ENCODE results near the gene HUNK. TPM values are rescaled to one million over a fixed set of nuclear protein-coding genes. Genes with fewer than 3 reads are reported as not detected.

The HUNK gene
- total RNA-seq, 1 experiment from 2014 or later: not detected

DNA sequence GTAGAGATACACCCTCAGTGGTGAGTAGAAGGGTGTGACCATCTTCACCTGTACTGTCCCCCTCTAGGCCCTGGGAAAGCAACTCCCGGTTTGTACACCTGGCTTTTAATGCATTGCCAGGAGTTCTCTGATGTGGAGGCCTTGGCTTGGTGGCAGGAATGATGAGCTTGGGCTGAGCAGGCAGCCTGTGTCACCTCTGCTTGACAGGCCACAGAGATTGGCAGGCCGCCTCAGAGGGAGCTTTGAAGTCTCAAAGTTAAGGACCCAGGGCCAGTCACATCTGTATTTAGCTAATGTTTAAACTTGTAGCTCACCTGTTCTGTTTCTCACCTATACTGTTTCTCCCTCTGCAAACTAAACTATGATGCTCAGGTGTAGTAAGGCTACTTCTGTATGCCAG lies 28.5 kb downstream of the HUNK start:
- ChIA-PET CTCF (interaction anchor here (1.0 to 2.0 kb wide), 3 partner anchors 12 to 35 kb away, joined by 3 to 10 read pairs (median 4); no protein-coding TSS in a partner anchor), POLR2A (no interaction called here)
- H3K27me3 Mint-ChIP-seq (ENCODE audit: insufficient read depth, unreplicated experiment): peaks cover 14% of the 10 kb centered on the region
- peaks cover 3% of the 10 kb centered on the region for H3K36me3 Mint-ChIP-seq (ENCODE audit: insufficient read depth, unreplicated experiment)
- no peak overlapping the region for H3K4me3 Mint-ChIP-seq (ENCODE audit: unreplicated experiment)
- no peaks in the 10 kb centered on the region for H3K4me1 Mint-ChIP-seq (ENCODE audit: insufficient read depth, unreplicated experiment)
- DNase-seq (ENCODE audit: unreplicated experiment): no peak
- TF ChIP-seq, protein P1, sequence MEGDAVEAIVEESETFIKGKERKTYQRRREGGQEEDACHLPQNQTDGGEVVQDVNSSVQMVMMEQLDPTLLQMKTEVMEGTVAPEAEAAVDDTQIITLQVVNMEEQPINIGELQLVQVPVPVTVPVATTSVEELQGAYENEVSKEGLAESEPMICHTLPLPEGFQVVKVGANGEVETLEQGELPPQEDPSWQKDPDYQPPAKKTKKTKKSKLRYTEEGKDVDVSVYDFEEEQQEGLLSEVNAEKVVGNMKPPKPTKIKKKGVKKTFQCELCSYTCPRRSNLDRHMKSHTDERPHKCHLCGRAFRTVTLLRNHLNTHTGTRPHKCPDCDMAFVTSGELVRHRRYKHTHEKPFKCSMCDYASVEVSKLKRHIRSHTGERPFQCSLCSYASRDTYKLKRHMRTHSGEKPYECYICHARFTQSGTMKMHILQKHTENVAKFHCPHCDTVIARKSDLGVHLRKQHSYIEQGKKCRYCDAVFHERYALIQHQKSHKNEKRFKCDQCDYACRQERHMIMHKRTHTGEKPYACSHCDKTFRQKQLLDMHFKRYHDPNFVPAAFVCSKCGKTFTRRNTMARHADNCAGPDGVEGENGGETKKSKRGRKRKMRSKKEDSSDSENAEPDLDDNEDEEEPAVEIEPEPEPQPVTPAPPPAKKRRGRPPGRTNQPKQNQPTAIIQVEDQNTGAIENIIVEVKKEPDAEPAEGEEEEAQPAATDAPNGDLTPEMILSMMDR (IDR thresholded peaks at IDR 0.05; ENCODE audit: unreplicated experiment): no peak
- H3K9me3 Mint-ChIP-seq (ENCODE audit: unreplicated experiment): peaks cover 7% of the 10 kb centered on the region
- intact Hi-C loops (cut with micrococcal nuclease): no loop called here
- BruUV-seq (replicated peaks): no TSS peak
- no peak overlapping the region for H3K27ac Mint-ChIP-seq (ENCODE audit: low read depth, unreplicated experiment)

DNA sequence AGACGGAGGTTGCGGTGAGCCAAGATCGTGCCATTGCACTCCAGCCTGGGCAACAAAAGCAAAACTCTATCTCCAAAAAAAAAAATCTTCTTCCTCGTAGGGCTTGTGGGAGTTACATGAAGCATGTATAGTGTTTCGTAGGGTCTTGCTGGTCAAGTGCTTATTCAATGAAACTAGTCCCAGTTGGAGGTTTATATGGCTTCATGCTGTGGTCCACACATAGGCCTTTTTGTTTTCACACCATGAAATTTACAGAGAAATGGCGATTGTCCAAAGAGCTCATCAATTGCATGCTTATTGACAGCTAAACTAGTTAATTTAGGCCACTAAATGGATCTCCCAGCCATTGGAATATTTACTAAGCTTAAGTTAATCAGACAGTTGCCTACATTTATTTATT lies 29.6 kb downstream of the HUNK start:
- no peak for DNase-seq (ENCODE audit: unreplicated experiment)
- Mint-ChIP-seq H3K27ac (ENCODE audit: low read depth, unreplicated experiment) (no peak overlapping the region), H3K27me3 (ENCODE audit: insufficient read depth, unreplicated experiment) (peaks cover 14% of the 10 kb centered on the region), H3K4me1 (ENCODE audit: insufficient read depth, unreplicated experiment) (no peaks in the 10 kb centered on the region), H3K4me3 (ENCODE audit: unreplicated experiment) (no peak overlapping the region), H3K9me3 (ENCODE audit: unreplicated experiment) (peaks cover 7% of the 10 kb centered on the region), H3K36me3 (ENCODE audit: insufficient read depth, unreplicated experiment) (no peaks in the 10 kb centered on the region)
- POLR2A ChIA-PET: interaction anchor here (0.6 to 0.7 kb wide), 2 partner anchors 330 to 395 kb away, joined by 3 to 4 read pairs; no protein-coding TSS in a partner anchor
- intact Hi-C loops (cut with micrococcal nuclease): no loop called here
- TF ChIP-seq, protein P1 (IDR thresholded peaks at IDR 0.05; ENCODE audit: unreplicated experiment): no peak
- no TSS peak for BruUV-seq (replicated peaks)
- CTCF ChIA-PET: interaction anchor here (0.7 to 1.0 kb wide), 2 partner anchors 37 to 203 kb away, joined by 3 to 4 read pairs; no protein-coding TSS in a partner anchor

DNA sequence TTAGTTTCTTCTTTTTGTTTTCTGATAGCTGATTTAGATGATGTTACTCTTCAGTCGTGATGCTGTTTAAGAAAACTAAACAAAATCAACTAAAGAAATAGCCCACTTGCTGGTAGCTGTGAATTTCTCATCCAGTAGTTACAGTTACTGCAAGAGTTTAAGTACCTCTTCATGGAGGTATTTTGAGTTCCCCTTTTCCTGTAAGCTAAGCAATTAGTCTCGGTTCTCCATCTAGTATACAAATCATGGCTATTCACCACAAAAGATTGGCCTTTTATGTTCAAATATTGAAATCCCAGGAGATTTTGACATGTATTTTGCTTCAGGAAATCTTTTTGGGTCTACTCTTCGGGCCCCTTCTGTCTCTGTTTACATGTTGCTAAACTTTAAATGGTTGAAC lies 31.1 kb downstream of the HUNK start:
- BruUV-seq (replicated peaks): no TSS peak
- TF ChIP-seq, protein P1 (IDR thresholded peaks at IDR 0.05; ENCODE audit: unreplicated experiment): no peak
- Mint-ChIP-seq H3K9me3 (ENCODE audit: unreplicated experiment) (peaks cover 7% of the 10 kb centered on the region), H3K4me1 (ENCODE audit: insufficient read depth, unreplicated experiment) (no peaks in the 10 kb centered on the region), H3K4me3 (ENCODE audit: unreplicated experiment) (no peak overlapping the region), H3K36me3 (ENCODE audit: insufficient read depth, unreplicated experiment) (no peaks in the 10 kb centered on the region), H3K27ac (ENCODE audit: low read depth, unreplicated experiment) (no peak overlapping the region), H3K27me3 (ENCODE audit: insufficient read depth, unreplicated experiment) (peaks cover 14% of the 10 kb centered on the region)
- intact Hi-C loops (cut with micrococcal nuclease): no loop called here
- POLR2A ChIA-PET: interaction anchor here (1.2 kb wide), 1 partner anchor 9 kb away, joined by 5 read pairs; no protein-coding TSS in a partner anchor
- DNase-seq (ENCODE audit: unreplicated experiment): no peak
- CTCF ChIA-PET: interaction anchor here (0.7 kb wide), 1 partner anchor 38 kb away, joined by 3 read pairs; no protein-coding TSS in a partner anchor

DNA sequence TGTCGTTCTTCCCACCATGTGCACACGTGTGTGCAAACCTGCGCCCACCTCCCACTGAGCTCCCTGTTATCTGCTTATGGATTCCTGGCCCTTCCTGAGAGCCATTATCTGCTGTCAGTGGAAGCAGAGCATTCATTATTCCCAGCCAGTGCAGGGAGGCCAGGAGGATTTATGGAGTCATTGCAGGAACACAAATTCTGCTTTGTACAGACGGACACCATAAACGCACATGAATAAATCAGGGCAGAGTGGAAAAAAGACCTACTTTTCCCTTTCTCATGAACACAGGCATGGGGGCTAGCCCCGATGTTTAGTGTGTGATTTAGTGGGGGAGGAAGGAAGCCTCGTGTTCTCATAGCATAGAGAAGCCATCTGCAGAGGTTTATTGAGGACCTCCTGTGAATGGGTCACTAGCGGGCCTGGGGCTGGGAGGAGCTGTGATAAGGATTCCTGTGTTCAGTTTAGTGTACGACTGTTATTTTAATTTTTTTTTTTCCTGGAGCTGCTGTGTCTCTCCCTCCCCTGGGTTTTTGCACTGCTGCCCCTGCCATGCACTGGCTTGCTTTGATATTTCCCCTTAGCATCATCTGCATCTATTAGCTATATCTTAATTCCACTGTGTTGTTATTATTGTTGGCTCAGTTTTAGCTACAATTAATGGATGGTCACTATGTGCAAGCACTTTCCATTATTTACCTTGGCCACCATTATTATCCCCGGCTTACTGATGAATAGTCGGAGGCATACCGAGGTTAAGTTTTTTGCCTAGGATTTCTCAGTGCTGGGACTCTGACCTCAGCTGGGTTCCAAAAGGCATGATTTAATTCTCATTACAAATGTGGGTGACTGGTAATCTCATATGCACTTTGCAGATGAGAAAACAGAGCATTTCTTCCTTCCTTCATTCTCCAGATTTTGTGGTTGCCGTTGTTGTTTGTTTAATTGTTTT lies 33.0 kb downstream of the HUNK start:
- BruUV-seq (replicated peaks): no TSS peak
- Mint-ChIP-seq H3K4me1 (ENCODE audit: insufficient read depth, unreplicated experiment) (no peaks in the 10 kb centered on the region), H3K27ac (ENCODE audit: low read depth, unreplicated experiment) (no peak overlapping the region), H3K9me3 (ENCODE audit: unreplicated experiment) (no peaks in the 10 kb centered on the region), H3K27me3 (ENCODE audit: insufficient read depth, unreplicated experiment) (peaks cover 14% of the 10 kb centered on the region), H3K36me3 (ENCODE audit: insufficient read depth, unreplicated experiment) (no peaks in the 10 kb centered on the region), H3K4me3 (ENCODE audit: unreplicated experiment) (no peak overlapping the region)
- intact Hi-C loops (cut with micrococcal nuclease): no loop called here
- no peak for DNase-seq (ENCODE audit: unreplicated experiment)
- POLR2A ChIA-PET: no interaction called here
- TF ChIP-seq, protein P1 (IDR thresholded peaks at IDR 0.05; ENCODE audit: unreplicated experiment): no peak
- CTCF ChIA-PET: interaction anchor here (0.6 to 1.5 kb wide), 3 partner anchors 11 to 1461 kb away, joined by 3 to 5 read pairs (median 3); no protein-coding TSS in a partner anchor
